ENCODE data around the gene ABCC10. TPM values are rescaled to one million over a fixed set of nuclear protein-coding genes. Genes with fewer than 3 reads are reported as not detected.

Gene ABCC10
- total RNA-seq, 1 experiment from 2014 or later: 31.8 TPM

GRCh38 chr6:43420012-43420709 lies 7.2 kb upstream of the ABCC10 start:
- Histone ChIP-seq H3K79me1 (ENCODE audit: insufficient read depth, low read depth, low read length, poor library complexity, severe bottlenecking) (no peaks in the 10 kb centered on the region), H3K56ac (ENCODE audit: insufficient read length, low read depth, low read length) (no peak overlapping the region), H2BK20ac (ENCODE audit: low read depth, low read length, poor library complexity, severe bottlenecking) (no peak overlapping the region), H3K23ac (ENCODE audit: insufficient read length, low read depth, low read length) (no peak overlapping the region), H4K20me1 (ENCODE audit: control insufficient read depth, insufficient read depth, insufficient read length) (no peaks in the 10 kb centered on the region), H3K27ac (ENCODE audit: insufficient read length, low read depth, low read length) (no peak overlapping the region), H3T11ph (ENCODE audit: low read length) (no peak overlapping the region), H3K27me3 (ENCODE audit: insufficient read depth, low read length) (no peaks in the 10 kb centered on the region), H4K8ac (replicated peaks; ENCODE audit: insufficient read length, low read depth, low read length) (no peak overlapping the region), H2BK5ac (ENCODE audit: insufficient read length, low read length) (no peak overlapping the region), H3K9me3 (ENCODE audit: control insufficient read depth, low read depth, low read length) (no peaks in the 10 kb centered on the region), H3K4me2 (ENCODE audit: insufficient read depth, insufficient read length, low read length) (no peak overlapping the region), H3K14ac (ENCODE audit: insufficient read depth, low read length) (no peak overlapping the region), H3K4me1 (ENCODE audit: insufficient read depth, low read length) (no peaks in the 10 kb centered on the region), H2BK15ac (ENCODE audit: low read depth, low read length) (no peak overlapping the region), H2BK12ac (ENCODE audit: insufficient read length, low read depth, low read length) (no peak overlapping the region), H3K18ac (ENCODE audit: insufficient read length, low read depth, low read length) (no peak overlapping the region), H3K4ac (ENCODE audit: low read depth, low read length) (no peak overlapping the region), H2AFZ (ENCODE audit: low read length) (no peak overlapping the region), H3K79me2 (ENCODE audit: insufficient read depth, low read length) (no peaks in the 10 kb centered on the region), H2AK5ac (ENCODE audit: insufficient read length, low read length) (no peak overlapping the region), H4K91ac (ENCODE audit: insufficient read length, low read depth, low read length) (no peak overlapping the region), H3K9ac (ENCODE audit: extremely low read depth, insufficient read length, low read length) (no peak overlapping the region), H2BK120ac (ENCODE audit: low read depth, low read length, poor library complexity, severe bottlenecking) (no peak overlapping the region), H3K23me2 (ENCODE audit: insufficient read length, low read depth, low read length, poor library complexity, severe bottlenecking) (no peaks in the 10 kb centered on the region), H4K5ac (ENCODE audit: insufficient read length, low read depth, low read length) (no peak overlapping the region)
- H3K9me3 Mint-ChIP-seq: peaks cover 7 to 11% of the 10 kb centered on the region in 2 experiments; a peak in 4 of 5 replicates
- DNase-seq: no peak
- no peak overlapping the region for H3K4me3 Mint-ChIP-seq
- no peaks in the 10 kb centered on the region for H3K36me3 Mint-ChIP-seq (ENCODE audit: insufficient read depth in 1 of 3, low read depth in 3 of 3)
- TF ChIP-seq CTCF (conservative IDR thresholded peaks at IDR 0.05): no peak
- H3K4me1 Mint-ChIP-seq: no peaks in the 10 kb centered on the region
- H3K27me3 Mint-ChIP-seq (ENCODE audit: low read depth): peaks cover 30% of the 10 kb centered on the region
- WGBS (ENCODE audit: extremely low coverage, insufficient read length, low lambda C conversion rate): no CpG with 5 or more reads among the region's 5 CpGs
- H3K27ac Mint-ChIP-seq: no peak overlapping the region
